HG02970 (cell line): ENCODE data around the gene ADAM12.

Source experiments
- ATAC-seq: cut with Tn5 transposase; IDR thresholded peaks from one replicate; pipeline ENCODE4 v1.9.1; 2021; ENCODE audit warnings: mild to moderate bottlenecking, moderate library complexity, moderate number of reproducible peaks; ENCODE audit not compliant: unreplicated experiment, low FRiP score

Gene ADAM12

GRCh38 chr10:126331101-126331500 is 57.2 kb downstream of the ADAM12 start:
- no peak for ATAC-seq

- ATAC-seq = no peak
Measured at GRCh38 chr10:126324826-126325225, 63.5 kb downstream of the ADAM12 start.

- ATAC-seq = no peak
Measured at GRCh38 chr10:126321440-126321839, 66.8 kb downstream of the ADAM12 start.

GRCh38 chr10:126317751-126318150 is 70.5 kb downstream of the ADAM12 start:
- no peak for ATAC-seq

GRCh38 chr10:126315494-126316177 is 72.6 kb downstream of the ADAM12 start:
- no peak for ATAC-seq

GRCh38 chr10:126314863-126315493 is 73.3 kb downstream of the ADAM12 start:
- no peak for ATAC-seq

GRCh38 chr10:126312167-126312566 is 76.1 kb downstream of the ADAM12 start:
- no peak for ATAC-seq

GRCh38 chr10:126309228-126309883 is 78.9 kb downstream of the ADAM12 start:
- no peak for ATAC-seq

GRCh38 chr10:126302826-126303665 is 85.2 kb downstream of the ADAM12 start:
- ATAC-seq = no peak

GRCh38 chr10:126302476-126302756 is 85.9 kb downstream of the ADAM12 start:
- ATAC-seq = no peak

GRCh38 chr10:126301701-126302475 is 86.4 kb downstream of the ADAM12 start:
- no peak for ATAC-seq

GRCh38 chr10:126294451-126294850 is 93.8 kb downstream of the ADAM12 start:
- ATAC-seq = no peak

- no peak for ATAC-seq
Measured at GRCh38 chr10:126290232-126290631, 98.0 kb downstream of the ADAM12 start.

- ATAC-seq = no peak
Measured at GRCh38 chr10:126288547-126289493, 99.5 kb downstream of the ADAM12 start.

GRCh38 chr10:126286256-126286780 is 102.0 kb downstream of the ADAM12 start:
- ATAC-seq = no peak

- no peak for ATAC-seq
Measured at GRCh38 chr10:126283307-126283706, 105.0 kb downstream of the ADAM12 start.

GRCh38 chr10:126278851-126279250 is 109.4 kb downstream of the ADAM12 start:
- no peak for ATAC-seq

- ATAC-seq = no peak
Measured at GRCh38 chr10:126277181-126277580, 111.1 kb downstream of the ADAM12 start.

- ATAC-seq = no peak
Measured at GRCh38 chr10:126272526-126272925, 115.8 kb downstream of the ADAM12 start.
